OCI-LY7 (cell line): ENCODE measurements around the gene MTRF1L.

Experiments used
- EZH2phosphoT487 ChIP-seq: fragments of 200-600 bp; sonication (generic); IDR thresholded peaks from 2 replicates; pipeline ENCODE4 v1.6.1; 2018; ENCODE audit warnings: low read depth, borderline replicate concordance, mild to moderate bottlenecking, mixed run types, antibody characterized with exemption, low read length, moderate library complexity, mixed read lengths
- TF ChIP-seq, protein P1 (sequence below): fragments of 200-600 bp; sonication (generic); conservative IDR thresholded peaks from 2 replicates; pipeline ENCODE4 v1.5.1; 2014; ENCODE audit warnings: mild to moderate bottlenecking, antibody characterized with exemption, low read length, moderate library complexity, mixed read lengths

DNA sequence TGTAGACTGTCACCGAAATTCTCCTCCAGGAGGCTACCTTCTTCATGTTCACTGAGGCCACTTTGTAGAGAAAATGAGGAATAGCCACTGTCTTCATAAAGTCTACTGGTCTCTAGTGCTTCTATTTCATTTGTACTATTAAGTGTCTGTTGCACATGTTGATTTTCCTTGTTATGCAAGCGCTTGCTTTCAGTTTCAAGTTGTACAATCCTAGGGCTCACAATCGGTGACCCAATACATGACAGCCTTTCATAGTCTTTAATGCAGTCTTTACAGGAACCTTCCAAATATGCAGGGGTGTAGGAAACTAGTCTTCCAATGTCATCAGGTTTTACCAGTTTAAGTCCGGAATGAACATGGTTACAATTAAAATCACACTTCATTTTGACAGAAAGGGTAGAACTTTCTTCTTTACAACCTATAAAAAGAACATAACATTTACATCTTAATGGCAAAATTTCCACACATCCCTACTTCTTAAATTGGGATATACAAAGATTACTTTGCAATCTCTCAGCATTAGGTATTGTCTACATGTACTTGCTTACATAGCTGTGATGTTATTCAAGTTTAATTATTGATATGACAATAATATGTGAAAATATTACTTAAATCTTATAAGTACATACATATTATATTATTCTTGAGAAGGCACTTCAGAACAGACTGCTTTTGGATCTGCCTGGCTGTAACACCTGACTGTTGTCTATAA, 27.1 kb downstream of the MTRF1L start:
- TF ChIP-seq, protein P1, sequence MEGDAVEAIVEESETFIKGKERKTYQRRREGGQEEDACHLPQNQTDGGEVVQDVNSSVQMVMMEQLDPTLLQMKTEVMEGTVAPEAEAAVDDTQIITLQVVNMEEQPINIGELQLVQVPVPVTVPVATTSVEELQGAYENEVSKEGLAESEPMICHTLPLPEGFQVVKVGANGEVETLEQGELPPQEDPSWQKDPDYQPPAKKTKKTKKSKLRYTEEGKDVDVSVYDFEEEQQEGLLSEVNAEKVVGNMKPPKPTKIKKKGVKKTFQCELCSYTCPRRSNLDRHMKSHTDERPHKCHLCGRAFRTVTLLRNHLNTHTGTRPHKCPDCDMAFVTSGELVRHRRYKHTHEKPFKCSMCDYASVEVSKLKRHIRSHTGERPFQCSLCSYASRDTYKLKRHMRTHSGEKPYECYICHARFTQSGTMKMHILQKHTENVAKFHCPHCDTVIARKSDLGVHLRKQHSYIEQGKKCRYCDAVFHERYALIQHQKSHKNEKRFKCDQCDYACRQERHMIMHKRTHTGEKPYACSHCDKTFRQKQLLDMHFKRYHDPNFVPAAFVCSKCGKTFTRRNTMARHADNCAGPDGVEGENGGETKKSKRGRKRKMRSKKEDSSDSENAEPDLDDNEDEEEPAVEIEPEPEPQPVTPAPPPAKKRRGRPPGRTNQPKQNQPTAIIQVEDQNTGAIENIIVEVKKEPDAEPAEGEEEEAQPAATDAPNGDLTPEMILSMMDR = no peak
- no peak for TF ChIP-seq EZH2phosphoT487
